CD14-positive monocyte (primary cell): ENCODE data around the gene IP6K2. TPM values are rescaled to one million over a fixed set of nuclear protein-coding genes. Genes with fewer than 3 reads are reported as not detected.

Experiments
- DNase-seq, 3 donors: peaks; one replicate each; pipeline ENCODE4 v3.0.0-alpha.2; 2011 to 2022
- H2AFZ ChIP-seq: 2 replicates; pipeline ENCODE4 v1.6.0; 2012; ENCODE audit warnings: mild to moderate bottlenecking, low read depth, low read length, inconsistent platforms; ENCODE audit not compliant: insufficient read depth, poor library complexity, severe bottlenecking
- H3K27ac ChIP-seq, 2 donors: 1 replicate in 1 of 2; 2 replicates in 1 of 2; pipeline ENCODE4 v1.5.1; 2012 to 2013; ENCODE audit warnings: low read length in 2 of 2, control low read depth in 1 of 2, inconsistent platforms in 1 of 2, low read depth in 1 of 2, mild to moderate bottlenecking in 1 of 2
- H3K27me3 ChIP-seq, 2 donors: one replicate each; pipeline versions ENCODE4 v1.6.0 to v1.6.1; 2011 to 2013; ENCODE audit warnings: low read length in 2 of 2; ENCODE audit not compliant: control insufficient read depth in 2 of 2, insufficient read depth in 2 of 2
- H3K36me3 ChIP-seq, 2 donors: replicated peaks in 1 of 2; 1 replicate in 1 of 2; 2 replicates in 1 of 2; pipeline versions ENCODE4 v1.5.1 to v1.6.1; 2012 to 2013; ENCODE audit warnings: low read length in 2 of 2, control low read depth in 1 of 2, inconsistent platforms in 1 of 2, mild to moderate bottlenecking in 1 of 2; ENCODE audit not compliant: insufficient read depth in 2 of 2, control insufficient read depth in 1 of 2
- H3K4me1 ChIP-seq, 2 donors: 1 replicate in 1 of 2; 2 replicates in 1 of 2; pipeline versions ENCODE4 v1.5.1 to v1.6.1; 2012 to 2013; ENCODE audit warnings: low read length in 2 of 2, control low read depth in 1 of 2, inconsistent platforms in 1 of 2, mild to moderate bottlenecking in 1 of 2, moderate library complexity in 1 of 2; ENCODE audit not compliant: insufficient read depth in 2 of 2, control insufficient read depth in 1 of 2
- H3K4me2 ChIP-seq: replicated peaks from 2 replicates; pipeline ENCODE3; 2012; ENCODE audit warnings: low read length, moderate library complexity, mild to moderate bottlenecking; ENCODE audit not compliant: poor library complexity, severe bottlenecking; ENCODE audit errors: extremely low read depth
- H3K4me3 ChIP-seq, 3 experiments: fragments of 200-600 bp in 1 of 3; sonication (generic) in 1 of 3; replicated peaks in 1 of 3; 1 replicate in 2 of 3; 2 replicates in 1 of 3; pipeline ENCODE4 v1.5.1; 2011 to 2013; ENCODE audit warnings: low read length in 3 of 3, mild to moderate bottlenecking in 3 of 3, control low read depth in 2 of 3, low read depth in 2 of 3, inconsistent platforms in 1 of 3, moderate library complexity in 1 of 3
- H3K79me2 ChIP-seq: 2 replicates; pipeline ENCODE4 v1.6.0; 2012; ENCODE audit warnings: mild to moderate bottlenecking, control low read depth, inconsistent platforms, low read length, moderate library complexity; ENCODE audit not compliant: insufficient read depth
- H3K9ac ChIP-seq: 2 replicates; pipeline ENCODE4 v1.6.0; 2017; ENCODE audit warnings: low read length, mild to moderate bottlenecking; ENCODE audit not compliant: insufficient read depth, poor library complexity, severe bottlenecking
- H3K9me3 ChIP-seq, 2 donors: replicated peaks in 1 of 2; 1 replicate in 1 of 2; 2 replicates in 1 of 2; pipeline versions ENCODE4 v1.5.1 to v1.6.1; 2012 to 2013; ENCODE audit warnings: low read length in 2 of 2, control low read depth in 1 of 2; ENCODE audit not compliant: control insufficient read depth in 1 of 2, insufficient read depth in 1 of 2
- H4K20me1 ChIP-seq: 2 replicates; pipeline ENCODE4 v1.6.0; 2012; ENCODE audit warnings: mild to moderate bottlenecking, low read length, control low read depth, moderate library complexity; ENCODE audit not compliant: insufficient read depth
- H3K27ac Mint-ChIP-seq, 7 donors: one replicate each; pipeline ENCODE4 v1.8.0; 2020; ENCODE audit warnings: mild to moderate bottlenecking in 7 of 7, mixed read lengths in 7 of 7, moderate library complexity in 6 of 7, inconsistent platforms in 2 of 7
- H3K27me3 Mint-ChIP-seq, 3 donors: one replicate each; pipeline ENCODE4 v1.8.0; 2021 to 2022; ENCODE audit warnings: low read depth in 3 of 3, mild to moderate bottlenecking in 3 of 3, mixed read lengths in 3 of 3, moderate library complexity in 3 of 3, inconsistent platforms in 1 of 3
- H3K36me3 Mint-ChIP-seq, 2 donors: one replicate each; pipeline ENCODE4 v1.8.0; 2020; ENCODE audit warnings: mixed read lengths in 2 of 2, inconsistent platforms in 1 of 2, mild to moderate bottlenecking in 1 of 2
- H3K4me1 Mint-ChIP-seq: one replicate; pipeline ENCODE4 v1.8.0; 2020; ENCODE audit warnings: mild to moderate bottlenecking, mixed read lengths
- H3K4me3 Mint-ChIP-seq, 2 donors: one replicate each; pipeline ENCODE4 v1.8.0; 2020; ENCODE audit warnings: mild to moderate bottlenecking in 2 of 2, mixed read lengths in 2 of 2, moderate library complexity in 1 of 2
- H3K9me3 Mint-ChIP-seq, 7 donors: one replicate each; pipeline ENCODE4 v1.8.0; 2020 to 2022; ENCODE audit warnings: mixed read lengths in 7 of 7, mild to moderate bottlenecking in 6 of 7, moderate library complexity in 6 of 7, inconsistent platforms in 2 of 7
- WGBS: methylation state at CpG from one replicate; pipeline ENCODE4 v1.1.5; 2013; ENCODE audit warnings: missing lambda C conversion rate; ENCODE audit not compliant: insufficient coverage; 5-methylcytosine and 5-hydroxymethylcytosine counted together
- intact Hi-C, 2 donors: fragments of 100-400 bp; cut with micrococcal nuclease; formaldehyde crosslinking; loops; one replicate each; pipeline versions ENCODE4 v1.15.0 to v1.15.1; 2023
- polyA plus RNA-seq, 3 donors: library from polyadenylated mRNA; depleted of rRNA in 1 of 3; unstranded in 2 of 3; stranded (reverse) in 1 of 3; fragments of 300-500 nt in 2 of 3; fragments of >200 nt in 1 of 3; fragmentation: Illumina TruSeq in 2 of 3; gene quantifications; 1 replicate in 2 of 3; 2 replicates in 1 of 3; pipeline ENCODE4 v1.2.3, GENCODE V29; 2012 to 2021
- TF ChIP-seq, protein P1 (sequence below): fragments of 200-600 bp; IDR thresholded peaks from one replicate; pipeline ENCODE4 v1.8.0; 2022; ENCODE audit warnings: antibody characterized with exemption, mild to moderate bottlenecking

IP6K2 gene
- polyA plus RNA-seq, 3 donors: 16.5 to 53.8 (median 18.7) TPM

- H3K9ac ChIP-seq: peak within 1 kb of the TSS; percentile 86
- H3K9me3 ChIP-seq: no peaks in the 10 kb centered on the region
- DNase-seq: peak; percentile 81 to 84 (median 83)
- WGBS: under 1% methylated on average over 90 of the region's 97 CpGs
- peak within 1 kb of the TSS; percentile 90 for H2AFZ ChIP-seq
- Mint-ChIP-seq H3K27ac (peak within 1 kb of the TSS; percentile 43 to 88 (median 77)), H3K36me3 (peaks cover 41 to 57% of the 10 kb centered on the region in 2 donors), H3K27me3 (peaks cover 0 to 6% (median 3%) of the 10 kb centered on the region in 3 donors), H3K4me1 (peaks cover 34% of the 10 kb centered on the region), H3K9me3 (peaks cover 0 to 1% (median 0%) of the 10 kb centered on the region in 7 donors), H3K4me3 (peak within 1 kb of the TSS; percentile 91 to 96)
- TF ChIP-seq, protein P1, sequence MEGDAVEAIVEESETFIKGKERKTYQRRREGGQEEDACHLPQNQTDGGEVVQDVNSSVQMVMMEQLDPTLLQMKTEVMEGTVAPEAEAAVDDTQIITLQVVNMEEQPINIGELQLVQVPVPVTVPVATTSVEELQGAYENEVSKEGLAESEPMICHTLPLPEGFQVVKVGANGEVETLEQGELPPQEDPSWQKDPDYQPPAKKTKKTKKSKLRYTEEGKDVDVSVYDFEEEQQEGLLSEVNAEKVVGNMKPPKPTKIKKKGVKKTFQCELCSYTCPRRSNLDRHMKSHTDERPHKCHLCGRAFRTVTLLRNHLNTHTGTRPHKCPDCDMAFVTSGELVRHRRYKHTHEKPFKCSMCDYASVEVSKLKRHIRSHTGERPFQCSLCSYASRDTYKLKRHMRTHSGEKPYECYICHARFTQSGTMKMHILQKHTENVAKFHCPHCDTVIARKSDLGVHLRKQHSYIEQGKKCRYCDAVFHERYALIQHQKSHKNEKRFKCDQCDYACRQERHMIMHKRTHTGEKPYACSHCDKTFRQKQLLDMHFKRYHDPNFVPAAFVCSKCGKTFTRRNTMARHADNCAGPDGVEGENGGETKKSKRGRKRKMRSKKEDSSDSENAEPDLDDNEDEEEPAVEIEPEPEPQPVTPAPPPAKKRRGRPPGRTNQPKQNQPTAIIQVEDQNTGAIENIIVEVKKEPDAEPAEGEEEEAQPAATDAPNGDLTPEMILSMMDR: peak; percentile 92
- intact Hi-C loops: loop anchor here (5.0 to 10.0 kb wide), 4 partner anchors 131 to 411 kb away; partner anchors contain the start of gene PFKFB4 (in 1 of the 2)
- H3K27me3 ChIP-seq: no peaks in the 10 kb centered on the region
- H3K4me1 ChIP-seq: peaks cover 18 to 25% of the 10 kb centered on the region in 2 donors
- peak within 1 kb of the TSS; percentile 56 to 97 (median 89) for H3K4me3 ChIP-seq
- peak within 1 kb of the TSS; percentile 98 for H3K4me2 ChIP-seq
- H3K79me2 ChIP-seq: peaks cover 15% of the 10 kb centered on the region
- peaks cover 45 to 59% of the 10 kb centered on the region in 2 donors for H3K36me3 ChIP-seq
- peak within 1 kb of the TSS in 1 of 2 donors; percentile 87 for H3K27ac ChIP-seq
- H4K20me1 ChIP-seq: peaks cover 32% of the 10 kb centered on the region
Measured at GRCh38 chr3:48685603-48686511, 31.2 kb downstream of the IP6K2 start, which contains the start of gene NCKIPSD. Gene NCKIPSD (minus strand): TSS chr3:48685915. CDS start chr3:48685807, 108 bp downstream.

DNA sequence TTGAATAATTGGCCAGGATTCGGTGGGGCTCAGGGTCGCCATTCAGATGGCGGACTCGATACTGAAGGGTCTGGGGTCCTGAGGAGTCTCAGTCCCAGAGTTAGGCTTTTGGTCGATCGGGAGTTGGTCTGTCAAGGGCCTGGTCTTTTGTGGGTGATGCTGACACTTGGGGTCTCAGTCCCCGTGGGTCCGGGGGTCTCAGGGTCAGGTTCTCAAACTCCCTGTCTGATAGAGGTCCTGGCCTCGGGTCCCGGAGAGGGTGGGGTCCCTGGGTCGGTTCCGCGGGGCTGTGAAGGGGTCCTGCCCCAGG lies 31.8 kb downstream of the IP6K2 start:
- H3K4me3 Mint-ChIP-seq: peak overlapping the region; percentile 91 to 96
- H3K27ac Mint-ChIP-seq: peak overlapping the region in 6 of 7 donors; percentile 14 to 76 (median 45)
- peaks cover 0 to 1% (median 0%) of the 10 kb centered on the region in 7 donors for H3K9me3 Mint-ChIP-seq
- peaks cover 0 to 6% (median 3%) of the 10 kb centered on the region in 3 donors for H3K27me3 Mint-ChIP-seq
- peaks cover 15% of the 10 kb centered on the region for H3K79me2 ChIP-seq
- peaks cover 45 to 57% of the 10 kb centered on the region in 2 donors for H3K36me3 Mint-ChIP-seq
- H2AFZ ChIP-seq: peak overlapping the region; percentile 90
- H3K36me3 ChIP-seq: peaks cover 42 to 58% of the 10 kb centered on the region in 2 donors
- peak overlapping the region; percentile 98 for H3K4me2 ChIP-seq
- peak overlapping the region; percentile 56 to 97 (median 89) for H3K4me3 ChIP-seq
- H3K9me3 ChIP-seq: no peaks in the 10 kb centered on the region
- DNase-seq: no peak
- H3K9ac ChIP-seq: peak overlapping the region; percentile 86
- H3K4me1 Mint-ChIP-seq: peaks cover 39% of the 10 kb centered on the region
- H3K27ac ChIP-seq: peak overlapping the region in 1 of 2 donors; percentile 87
- intact Hi-C loops: loop anchor here (5.0 to 10.0 kb wide), 4 partner anchors 130 to 410 kb away; partner anchors contain the start of gene PFKFB4 (in 1 of the 2)
- TF ChIP-seq, protein P1: no peak
- H3K4me1 ChIP-seq: peaks cover 20 to 30% of the 10 kb centered on the region in 2 donors
- WGBS: 13% methylated on average over 13 of the region's 13 CpGs
- peaks cover 30% of the 10 kb centered on the region for H4K20me1 ChIP-seq
- no peaks in the 10 kb centered on the region for H3K27me3 ChIP-seq
